ENCODE results near the gene MGAT3. TPM values are rescaled to one million over a fixed set of nuclear protein-coding genes. Genes with fewer than 3 reads are reported as not detected.

The MGAT3 gene
- total and polyA plus RNA-seq, 2 of the 13 experiments (the other 11 are each of a cell fraction or from before 2014, with no cell fraction given): 0.11 to 0.15 TPM

- TF ChIP-seq KLF6 (CRISPR knock-in tag; IDR thresholded peaks at IDR 0.05): peak; percentile 78; the same call in 1 of the 2 replicates
- no peak for TF ChIP-seq ASH2L (IDR thresholded peaks at IDR 0.05; ENCODE audit: insufficient read length, low read depth, low read length)
- TF ChIP-seq MBD4 (IDR thresholded peaks at IDR 0.05; ENCODE audit: borderline replicate concordance, low read length): no peak
- no peak for TF ChIP-seq FOXP1 (IDR thresholded peaks at IDR 0.05)
- TF ChIP-seq FOXP1 (CRISPR knock-in tag; IDR thresholded peaks at IDR 0.05): no peak
- TF ChIP-seq ATF3 (CRISPR knock-in tag; IDR thresholded peaks at IDR 0.05): peak; percentile 59
- peak; percentile 41; the same call in 1 of the 2 replicates for TF ChIP-seq ZNF839 (CRISPR knock-in tag; IDR thresholded peaks at IDR 0.05; ENCODE audit: borderline replicate concordance)
- TF ChIP-seq ZNF264 (CRISPR knock-in tag; IDR thresholded peaks at IDR 0.05): peak; percentile 72; the same call in 1 of the 2 replicates
- TF ChIP-seq ZMYM4 (CRISPR knock-in tag; IDR thresholded peaks at IDR 0.05): peak; percentile 75
- 0 out of 2 replicates have a peak, but pooled peaks have one; percentile 56 for TF ChIP-seq ZNF576 (CRISPR knock-in tag; IDR thresholded peaks at IDR 0.05)
- no peak for TF ChIP-seq MZF1 (CRISPR knock-in tag; IDR thresholded peaks at IDR 0.05; ENCODE audit: borderline replicate concordance)
- 0 out of 2 replicates have a peak, but pooled peaks have one; percentile 66 for TF ChIP-seq RFXANK (CRISPR knock-in tag; IDR thresholded peaks at IDR 0.05)
- TF ChIP-seq ZNF543 (CRISPR knock-in tag; IDR thresholded peaks at IDR 0.05): 0 out of 2 replicates have a peak, but pooled peaks have one; percentile 54
- TF ChIP-seq ZBTB46 (CRISPR knock-in tag; IDR thresholded peaks at IDR 0.05; ENCODE audit: borderline replicate concordance): no peak
- TF ChIP-seq AGO1 (IDR thresholded peaks at IDR 0.05; ENCODE audit: low read depth, low read length, poor library complexity, severe bottlenecking): peak; percentile 83
- peak; percentile 44; the same call in 1 of the 2 replicates for TF ChIP-seq ZNF362 (CRISPR knock-in tag; IDR thresholded peaks at IDR 0.05; ENCODE audit: borderline replicate concordance)
- peak; percentile 42; the same call in 1 of the 2 replicates for TF ChIP-seq PAXIP1 (CRISPR knock-in tag; conservative IDR thresholded peaks at IDR 0.05)
- no peak for TF ChIP-seq JDP2 (CRISPR knock-in tag; IDR thresholded peaks at IDR 0.05; ENCODE audit: borderline replicate concordance)
- no peak for TF ChIP-seq GPN1 (CRISPR knock-in tag; IDR thresholded peaks at IDR 0.05; ENCODE audit: borderline replicate concordance)
Measured at GRCh38 chr22:39528681-39529486, 72.1 kb downstream of the MGAT3 start (continued).
